ENCODE results near the gene EFCAB7. TPM values are rescaled to one million over a fixed set of nuclear protein-coding genes. Genes with fewer than 3 reads are reported as not detected.

EFCAB7 gene
- total RNA-seq, 1 experiment from 2014 or later, result 3.0 TPM

DNA sequence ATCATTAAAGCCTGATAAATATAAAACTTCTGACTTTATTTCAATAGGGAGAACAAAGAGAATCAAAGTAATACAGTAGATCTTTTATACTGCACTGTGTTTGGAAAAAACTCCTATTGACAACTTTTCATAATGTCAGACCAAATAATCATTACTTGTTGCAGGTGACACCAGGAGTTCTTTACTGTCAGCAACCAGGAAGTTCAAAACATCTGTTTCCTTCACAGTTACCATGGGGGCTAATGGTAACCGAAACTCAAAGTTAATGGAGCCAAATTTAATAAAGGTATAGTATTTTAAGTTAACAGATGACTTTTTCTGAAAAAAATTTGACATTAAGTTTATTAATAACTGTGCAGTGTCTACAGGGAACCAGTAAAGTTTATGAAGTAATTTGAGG, 10.6 kb downstream of the EFCAB7 start:
- H3K14ac ChIP-seq (ENCODE audit: insufficient read depth, low read length), result no peak overlapping the region
- Mint-ChIP-seq H3K4me1 (peaks cover 7 to 10% of the 10 kb centered on the region in 2 experiments), H3K27ac (no peak overlapping the region), H3K36me3 (ENCODE audit: insufficient read depth in 1 of 3, low read depth in 3 of 3) (no peaks in the 10 kb centered on the region), H3K27me3 (ENCODE audit: low read depth) (no peaks in the 10 kb centered on the region), H3K9me3 (no peaks in the 10 kb centered on the region), H3K4me3 (no peak overlapping the region)
- H4K8ac ChIP-seq (replicated peaks; ENCODE audit: insufficient read length, low read depth, low read length), result no peak overlapping the region
- H3K79me2 ChIP-seq (ENCODE audit: insufficient read depth, low read length), result no peaks in the 10 kb centered on the region
- H2BK120ac ChIP-seq (ENCODE audit: low read depth, low read length, poor library complexity, severe bottlenecking), result no peak overlapping the region
- no peak overlapping the region for H2BK20ac ChIP-seq (ENCODE audit: low read depth, low read length, poor library complexity, severe bottlenecking)
- H3K4me1 ChIP-seq (ENCODE audit: insufficient read depth, low read length), result no peaks in the 10 kb centered on the region; the same call in 1 of the 2 replicates
- no peak overlapping the region for H2AFZ ChIP-seq (ENCODE audit: low read length)
- H3K18ac ChIP-seq (ENCODE audit: insufficient read length, low read depth, low read length), result no peak overlapping the region
- no peak overlapping the region for H4K91ac ChIP-seq (ENCODE audit: insufficient read length, low read depth, low read length)
- H3K27ac ChIP-seq (ENCODE audit: insufficient read length, low read depth, low read length), result no peak overlapping the region
- H3K79me1 ChIP-seq (ENCODE audit: insufficient read depth, low read depth, low read length, poor library complexity, severe bottlenecking), result no peaks in the 10 kb centered on the region
- no peaks in the 10 kb centered on the region for H3K23me2 ChIP-seq (ENCODE audit: insufficient read length, low read depth, low read length, poor library complexity, severe bottlenecking)
- H4K20me1 ChIP-seq (ENCODE audit: control insufficient read depth, insufficient read depth, insufficient read length), result no peaks in the 10 kb centered on the region
- no peak overlapping the region for H2BK5ac ChIP-seq (ENCODE audit: insufficient read length, low read length)
- no peak overlapping the region for H3K23ac ChIP-seq (ENCODE audit: insufficient read length, low read depth, low read length)
- H4K5ac ChIP-seq (ENCODE audit: insufficient read length, low read depth, low read length), result no peak overlapping the region
- no peak overlapping the region for H3T11ph ChIP-seq (ENCODE audit: low read length)
- H3K9me3 ChIP-seq (ENCODE audit: control insufficient read depth, low read depth, low read length), result no peaks in the 10 kb centered on the region
- no peak overlapping the region for H3K9ac ChIP-seq (ENCODE audit: extremely low read depth, insufficient read length, low read length)
- WGBS (ENCODE audit: extremely low coverage, insufficient read length, low lambda C conversion rate), result no CpG with 5 or more reads among the region's 1 CpG
- H3K56ac ChIP-seq (ENCODE audit: insufficient read length, low read depth, low read length), result no peak overlapping the region
- H2BK15ac ChIP-seq (ENCODE audit: low read depth, low read length), result no peak overlapping the region
- no peak overlapping the region for H3K4ac ChIP-seq (ENCODE audit: low read depth, low read length)
- H2BK12ac ChIP-seq (ENCODE audit: insufficient read length, low read depth, low read length), result no peak overlapping the region
- DNase-seq, result no peak
- H3K4me2 ChIP-seq (ENCODE audit: insufficient read depth, insufficient read length, low read length), result no peak overlapping the region
- TF ChIP-seq, protein P1, sequence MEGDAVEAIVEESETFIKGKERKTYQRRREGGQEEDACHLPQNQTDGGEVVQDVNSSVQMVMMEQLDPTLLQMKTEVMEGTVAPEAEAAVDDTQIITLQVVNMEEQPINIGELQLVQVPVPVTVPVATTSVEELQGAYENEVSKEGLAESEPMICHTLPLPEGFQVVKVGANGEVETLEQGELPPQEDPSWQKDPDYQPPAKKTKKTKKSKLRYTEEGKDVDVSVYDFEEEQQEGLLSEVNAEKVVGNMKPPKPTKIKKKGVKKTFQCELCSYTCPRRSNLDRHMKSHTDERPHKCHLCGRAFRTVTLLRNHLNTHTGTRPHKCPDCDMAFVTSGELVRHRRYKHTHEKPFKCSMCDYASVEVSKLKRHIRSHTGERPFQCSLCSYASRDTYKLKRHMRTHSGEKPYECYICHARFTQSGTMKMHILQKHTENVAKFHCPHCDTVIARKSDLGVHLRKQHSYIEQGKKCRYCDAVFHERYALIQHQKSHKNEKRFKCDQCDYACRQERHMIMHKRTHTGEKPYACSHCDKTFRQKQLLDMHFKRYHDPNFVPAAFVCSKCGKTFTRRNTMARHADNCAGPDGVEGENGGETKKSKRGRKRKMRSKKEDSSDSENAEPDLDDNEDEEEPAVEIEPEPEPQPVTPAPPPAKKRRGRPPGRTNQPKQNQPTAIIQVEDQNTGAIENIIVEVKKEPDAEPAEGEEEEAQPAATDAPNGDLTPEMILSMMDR (conservative IDR thresholded peaks at IDR 0.05), result no peak
- no peaks in the 10 kb centered on the region for H3K27me3 ChIP-seq (ENCODE audit: insufficient read depth, low read length)
- H2AK5ac ChIP-seq (ENCODE audit: insufficient read length, low read length), result no peak overlapping the region
